ENCODE measurements around the gene DNMT1.
A peak's percentile ranks its signal among the peaks of the same experiment; 100 is the strongest.

Gene DNMT1

GRCh38 chr19:10104130-10104513, 90.6 kb downstream of the DNMT1 start:
- H4K8ac ChIP-seq (ENCODE audit: low read depth, low read length) = no peak overlapping the region
- peaks cover 9 to 23% of the 10 kb centered on the region in 2 donors for H3K4me1 ChIP-seq (ENCODE audit: control insufficient read depth in 2 of 2, insufficient read depth in 1 of 2, low read depth in 1 of 2, low read length in 2 of 2)
- no peak overlapping the region for H3K9ac ChIP-seq (ENCODE audit: low read depth, low read length, poor library complexity)
- peaks cover 15 to 22% of the 10 kb centered on the region in 2 donors for H3K36me3 ChIP-seq (replicated peaks in 1 of 2; ENCODE audit: control insufficient read depth in 2 of 2, insufficient read depth in 2 of 2, low read length in 2 of 2)
- no peak overlapping the region for H3K4ac ChIP-seq (ENCODE audit: low read length)
- no peak for DNase-seq (ENCODE audit: low spot score)
- H2BK12ac ChIP-seq (ENCODE audit: low read length) = no peak overlapping the region
- peaks cover 0 to 1% (median 0%) of the 10 kb centered on the region in 3 experiments for H3K27me3 ChIP-seq (ENCODE audit: control insufficient read depth in 3 of 3, insufficient read depth in 3 of 3, low read depth in 1 of 3, low read length in 3 of 3)
- no peak overlapping the region for H3K27ac ChIP-seq (replicated peaks; ENCODE audit: low read length)
- no peaks in the 10 kb centered on the region for H3K9me3 ChIP-seq (replicated peaks in 1 of 2; ENCODE audit: control insufficient read depth in 2 of 2, insufficient read depth in 1 of 2, low read depth in 1 of 2, low read length in 2 of 2)
- H3K4me2 ChIP-seq (ENCODE audit: insufficient read depth, low read length, poor library complexity, severe bottlenecking) = no peak overlapping the region
- H3K4me3 ChIP-seq (ENCODE audit: low read length in 2 of 2) = no peak overlapping the region
- no peak overlapping the region for H4K91ac ChIP-seq (ENCODE audit: low read depth, low read length, poor library complexity)
- no peak overlapping the region for H2AFZ ChIP-seq (ENCODE audit: low read length)
- no peak overlapping the region for H2BK15ac ChIP-seq (ENCODE audit: low read length)
- peaks cover 13% of the 10 kb centered on the region for H3K79me1 ChIP-seq (ENCODE audit: low read depth, low read length)
- no peak overlapping the region for H3K14ac ChIP-seq (ENCODE audit: low read length)
- H2BK5ac ChIP-seq (ENCODE audit: low read length) = no peak overlapping the region
- H3K23ac ChIP-seq (ENCODE audit: low read depth, low read length, poor library complexity) = no peak overlapping the region
- H2BK120ac ChIP-seq (ENCODE audit: low read depth, low read length) = no peak overlapping the region
- no peak overlapping the region for H3K18ac ChIP-seq (ENCODE audit: low read length)
- H2AK5ac ChIP-seq (ENCODE audit: low read depth, low read length) = no peak overlapping the region

DNA sequence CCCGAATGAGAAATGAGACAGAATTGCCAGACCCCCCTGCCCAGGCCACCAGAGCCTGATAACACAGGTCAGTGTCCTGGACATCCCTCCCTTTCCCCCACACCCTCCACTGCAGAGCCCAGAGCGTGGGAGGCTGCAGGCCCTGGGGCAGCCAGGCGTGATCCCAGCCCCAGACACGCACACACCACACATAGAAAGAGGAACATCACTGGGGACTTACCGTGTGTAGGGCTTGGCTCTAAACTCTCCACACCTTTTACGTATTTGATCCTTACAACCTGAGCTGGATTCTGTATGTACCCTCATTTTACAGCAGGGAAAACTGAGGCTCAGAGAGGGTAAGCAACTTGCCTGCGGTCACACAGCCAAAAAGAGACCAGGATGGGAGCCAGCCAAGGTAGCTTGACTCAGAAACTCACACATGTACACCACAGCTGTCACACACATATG, 91.9 kb downstream of the DNMT1 start:
- H3K36me3 ChIP-seq (replicated peaks in 1 of 2; ENCODE audit: control insufficient read depth in 2 of 2, insufficient read depth in 2 of 2, low read length in 2 of 2) = peaks cover 6 to 9% of the 10 kb centered on the region in 2 donors
- no peak overlapping the region for H3K18ac ChIP-seq (ENCODE audit: low read length)
- H2BK15ac ChIP-seq (ENCODE audit: low read length) = no peak overlapping the region
- peaks cover 9 to 23% of the 10 kb centered on the region in 2 donors for H3K4me1 ChIP-seq (ENCODE audit: control insufficient read depth in 2 of 2, insufficient read depth in 1 of 2, low read depth in 1 of 2, low read length in 2 of 2)
- peak overlapping the region; percentile 90 for H2AFZ ChIP-seq (ENCODE audit: low read length)
- no peak overlapping the region for H3K4ac ChIP-seq (ENCODE audit: low read length)
- no peak overlapping the region for H2BK120ac ChIP-seq (ENCODE audit: low read depth, low read length)
- no peak overlapping the region for H2BK5ac ChIP-seq (ENCODE audit: low read length)
- H3K27me3 ChIP-seq (ENCODE audit: control insufficient read depth in 3 of 3, insufficient read depth in 3 of 3, low read depth in 1 of 3, low read length in 3 of 3) = peaks cover 0 to 1% (median 0%) of the 10 kb centered on the region in 3 experiments
- no peak overlapping the region for H3K4me3 ChIP-seq (ENCODE audit: low read length in 2 of 2)
- peaks cover 11% of the 10 kb centered on the region for H3K79me1 ChIP-seq (ENCODE audit: low read depth, low read length)
- H3K4me2 ChIP-seq (ENCODE audit: insufficient read depth, low read length, poor library complexity, severe bottlenecking) = no peak overlapping the region
- peak overlapping the region; percentile 76 for H3K14ac ChIP-seq (ENCODE audit: low read length)
- no peak overlapping the region for H3K27ac ChIP-seq (replicated peaks; ENCODE audit: low read length)
- H4K91ac ChIP-seq (ENCODE audit: low read depth, low read length, poor library complexity) = no peak overlapping the region
- H3K9ac ChIP-seq (ENCODE audit: low read depth, low read length, poor library complexity) = no peak overlapping the region
- peak overlapping the region; percentile 73 for H2BK12ac ChIP-seq (ENCODE audit: low read length)
- DNase-seq (ENCODE audit: low spot score) = no peak
- peak overlapping the region; percentile 78 for H2AK5ac ChIP-seq (ENCODE audit: low read depth, low read length)
- no peak overlapping the region for H3K23ac ChIP-seq (ENCODE audit: low read depth, low read length, poor library complexity)
- peak overlapping the region; percentile 86 for H4K8ac ChIP-seq (ENCODE audit: low read depth, low read length)
- WGBS, 2 donors (ENCODE audit: extremely low coverage in 2 of 2, insufficient read length in 2 of 2, insufficient replicate concordance in 1 of 2) = no CpG with 5 or more reads among the region's 7 CpGs
- H3K9me3 ChIP-seq (replicated peaks in 1 of 2; ENCODE audit: control insufficient read depth in 2 of 2, insufficient read depth in 1 of 2, low read depth in 1 of 2, low read length in 2 of 2) = no peaks in the 10 kb centered on the region

GRCh38 chr19:10100163-10100785, 94.5 kb downstream of the DNMT1 start:
- Histone ChIP-seq H2BK5ac (ENCODE audit: low read length) (no peak overlapping the region), H4K91ac (ENCODE audit: low read depth, low read length, poor library complexity) (no peak overlapping the region), H3K9me3 (replicated peaks in 1 of 2; ENCODE audit: control insufficient read depth in 2 of 2, insufficient read depth in 1 of 2, low read depth in 1 of 2, low read length in 2 of 2) (peaks cover 5% of the 10 kb centered on the region in 2 donors), H3K23ac (ENCODE audit: low read depth, low read length, poor library complexity) (no peak overlapping the region), H2BK12ac (ENCODE audit: low read length) (no peak overlapping the region), H3K27me3 (ENCODE audit: control insufficient read depth in 3 of 3, insufficient read depth in 3 of 3, low read depth in 1 of 3, low read length in 3 of 3) (peaks cover 0 to 17% (median 0%) of the 10 kb centered on the region in 3 experiments), H3K9ac (ENCODE audit: low read depth, low read length, poor library complexity) (no peak overlapping the region), H3K4me1 (ENCODE audit: control insufficient read depth in 2 of 2, insufficient read depth in 1 of 2, low read depth in 1 of 2, low read length in 2 of 2) (peaks cover 3 to 12% of the 10 kb centered on the region in 2 donors), H2AFZ (ENCODE audit: low read length) (no peak overlapping the region), H3K36me3 (replicated peaks in 1 of 2; ENCODE audit: control insufficient read depth in 2 of 2, insufficient read depth in 2 of 2, low read length in 2 of 2) (no peaks in the 10 kb centered on the region), H2AK5ac (ENCODE audit: low read depth, low read length) (no peak overlapping the region), H3K27ac (replicated peaks; ENCODE audit: low read length) (no peak overlapping the region), H3K14ac (ENCODE audit: low read length) (no peak overlapping the region), H4K8ac (ENCODE audit: low read depth, low read length) (no peak overlapping the region), H2BK120ac (ENCODE audit: low read depth, low read length) (no peak overlapping the region), H2BK15ac (ENCODE audit: low read length) (no peak overlapping the region), H3K18ac (ENCODE audit: low read length) (no peak overlapping the region), H3K4ac (ENCODE audit: low read length) (no peak overlapping the region), H3K4me3 (ENCODE audit: low read length in 2 of 2) (no peak overlapping the region), H3K4me2 (ENCODE audit: insufficient read depth, low read length, poor library complexity, severe bottlenecking) (no peak overlapping the region), H3K79me1 (ENCODE audit: low read depth, low read length) (peaks cover 1% of the 10 kb centered on the region)
- WGBS, 2 donors (ENCODE audit: extremely low coverage in 2 of 2, insufficient read length in 2 of 2, insufficient replicate concordance in 1 of 2) = no CpG with 5 or more reads among the region's 5 CpGs
- DNase-seq (ENCODE audit: low spot score) = no peak

DNA sequence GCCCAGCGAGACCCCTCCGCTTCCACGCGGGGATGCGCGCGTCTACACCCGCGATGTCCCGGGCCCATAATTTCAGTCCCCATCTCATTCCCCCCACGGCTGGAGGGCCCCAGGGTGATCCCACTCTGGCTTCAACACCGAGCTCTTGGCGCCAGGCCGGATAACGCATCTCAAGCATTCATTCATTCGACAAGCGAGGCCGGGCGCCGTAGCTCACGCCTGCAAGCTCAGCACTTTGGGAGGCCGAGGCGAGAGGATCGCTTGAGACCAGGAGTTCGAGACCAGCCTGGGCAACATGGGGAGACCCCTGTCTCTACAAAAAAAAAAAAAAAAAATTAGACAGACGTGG, 98.2 kb downstream of the DNMT1 start:
- no peak overlapping the region for H2BK12ac ChIP-seq (ENCODE audit: low read length)
- H3K4me2 ChIP-seq (ENCODE audit: insufficient read depth, low read length, poor library complexity, severe bottlenecking) = peak overlapping the region; percentile 68
- H3K14ac ChIP-seq (ENCODE audit: low read length) = peak overlapping the region; percentile 98
- no peak overlapping the region for H2AK5ac ChIP-seq (ENCODE audit: low read depth, low read length)
- WGBS, 2 donors (ENCODE audit: extremely low coverage in 2 of 2, insufficient read length in 2 of 2, insufficient replicate concordance in 1 of 2) = no CpG with 5 or more reads among the region's 26 CpGs
- H2BK120ac ChIP-seq (ENCODE audit: low read depth, low read length) = no peak overlapping the region
- no peak overlapping the region for H2BK5ac ChIP-seq (ENCODE audit: low read length)
- no peaks in the 10 kb centered on the region for H3K79me1 ChIP-seq (ENCODE audit: low read depth, low read length)
- H3K27ac ChIP-seq (replicated peaks; ENCODE audit: low read length) = no peak overlapping the region
- peak overlapping the region; percentile 89 for H3K9ac ChIP-seq (ENCODE audit: low read depth, low read length, poor library complexity)
- peak overlapping the region; percentile 97 for H2BK15ac ChIP-seq (ENCODE audit: low read length)
- peak overlapping the region; percentile 39 to 76 for H3K4me3 ChIP-seq (ENCODE audit: low read length in 2 of 2)
- H2AFZ ChIP-seq (ENCODE audit: low read length) = peak overlapping the region; percentile 94
- H3K4ac ChIP-seq (ENCODE audit: low read length) = no peak overlapping the region
- H3K36me3 ChIP-seq (replicated peaks in 1 of 2; ENCODE audit: control insufficient read depth in 2 of 2, insufficient read depth in 2 of 2, low read length in 2 of 2) = no peaks in the 10 kb centered on the region
- H3K4me1 ChIP-seq (ENCODE audit: control insufficient read depth in 2 of 2, insufficient read depth in 1 of 2, low read depth in 1 of 2, low read length in 2 of 2) = peaks cover 0 to 3% of the 10 kb centered on the region in 2 donors
- DNase-seq (ENCODE audit: low spot score) = no peak
- H4K8ac ChIP-seq (ENCODE audit: low read depth, low read length) = peak overlapping the region; percentile 100
- H4K91ac ChIP-seq (ENCODE audit: low read depth, low read length, poor library complexity) = peak overlapping the region; percentile 89
- peak overlapping the region; percentile 99 for H3K18ac ChIP-seq (ENCODE audit: low read length)
- peak overlapping the region; percentile 97 for H3K23ac ChIP-seq (ENCODE audit: low read depth, low read length, poor library complexity)
- H3K9me3 ChIP-seq (replicated peaks in 1 of 2; ENCODE audit: control insufficient read depth in 2 of 2, insufficient read depth in 1 of 2, low read depth in 1 of 2, low read length in 2 of 2) = peaks cover 5 to 7% of the 10 kb centered on the region in 2 donors
- peaks cover 0 to 25% (median 0%) of the 10 kb centered on the region in 3 experiments for H3K27me3 ChIP-seq (ENCODE audit: control insufficient read depth in 3 of 3, insufficient read depth in 3 of 3, low read depth in 1 of 3, low read length in 3 of 3)

All from neuronal stem cell (in vitro differentiated cells).